GM18519 (cell line): ENCODE data around the gene PAPPA.
A peak's percentile ranks its signal among the peaks of the same experiment; 100 is the strongest.

Experiments used
- ATAC-seq: cut with Tn5 transposase; IDR thresholded peaks from one replicate; pipeline ENCODE4 v1.9.1; 2021; ENCODE audit warnings: mild to moderate bottlenecking, moderate library complexity; ENCODE audit not compliant: unreplicated experiment, low FRiP score

PAPPA gene

GRCh38 chr9:116153765-116154333, at the start of gene PAPPA:
TSS of gene PAPPA (plus strand) at chr9:116153791. CDS start at chr9:116154173, 382 bp downstream.
- ATAC-seq, result no peak

GRCh38 chr9:116103976-116104820, 49.4 kb upstream of the PAPPA start:
- ATAC-seq, result no peak

GRCh38 chr9:116112236-116112635, 41.4 kb upstream of the PAPPA start:
- ATAC-seq, result no peak

- ATAC-seq, result no peak
Measured at GRCh38 chr9:116115761-116116353, 37.7 kb upstream of the PAPPA start.

- ATAC-seq, result no peak
Measured at GRCh38 chr9:116116393-116116792, 37.2 kb upstream of the PAPPA start.

- ATAC-seq, result no peak
Measured at GRCh38 chr9:116123171-116123570, 30.4 kb upstream of the PAPPA start.

- no peak for ATAC-seq
Measured at GRCh38 chr9:116124472-116125040, 29.0 kb upstream of the PAPPA start.

GRCh38 chr9:116133163-116133562, 20.4 kb upstream of the PAPPA start:
- ATAC-seq, result no peak

- ATAC-seq, result no peak
Measured at GRCh38 chr9:116134975-116135374, 18.6 kb upstream of the PAPPA start.

GRCh38 chr9:116137010-116137409, 16.6 kb upstream of the PAPPA start:
- no peak for ATAC-seq

GRCh38 chr9:116137581-116137980, 16.0 kb upstream of the PAPPA start:
- ATAC-seq, result no peak

- ATAC-seq, result no peak
Measured at GRCh38 chr9:116141864-116142561, 11.6 kb upstream of the PAPPA start.

- ATAC-seq, result no peak
Measured at GRCh38 chr9:116142706-116143492, 10.7 kb upstream of the PAPPA start.

- ATAC-seq, result no peak
Measured at GRCh38 chr9:116144038-116144437, 9.6 kb upstream of the PAPPA start.

- ATAC-seq, result no peak
Measured at GRCh38 chr9:116144555-116144954, 9.0 kb upstream of the PAPPA start.

GRCh38 chr9:116145036-116145435, 8.6 kb upstream of the PAPPA start:
- no peak for ATAC-seq

GRCh38 chr9:116147821-116148220, 5.8 kb upstream of the PAPPA start:
- no peak for ATAC-seq

GRCh38 chr9:116149844-116150243, 3.7 kb upstream of the PAPPA start:
- peak; percentile 55 for ATAC-seq

GRCh38 chr9:116151199-116151598, 2.4 kb upstream of the PAPPA start:
- no peak for ATAC-seq

- ATAC-seq, result no peak
Measured at GRCh38 chr9:116151966-116152381, 1.6 kb upstream of the PAPPA start.
